Umbilical cord (tissue), 2 donors: ENCODE data around the gene DUS1L. TPM values are rescaled to one million over a fixed set of nuclear protein-coding genes. Genes with fewer than 3 reads are reported as not detected.

Source experiments
- DNase-seq: peaks from one replicate; pipeline ENCODE4 v3.0.0-alpha.2; 2015; ENCODE audit warnings: low spot score
- total RNA-seq: library from RNA; depleted of rRNA; stranded (reverse); fragments of >200 nt; gene quantifications from one replicate; pipeline ENCODE4 v1.2.3, GENCODE V29; 2014; ENCODE audit warnings: low replicate concordance; ENCODE audit not compliant: insufficient read depth

Gene DUS1L
- total RNA-seq, 1 donor from 2014 or later = 83.3 TPM

DNA sequence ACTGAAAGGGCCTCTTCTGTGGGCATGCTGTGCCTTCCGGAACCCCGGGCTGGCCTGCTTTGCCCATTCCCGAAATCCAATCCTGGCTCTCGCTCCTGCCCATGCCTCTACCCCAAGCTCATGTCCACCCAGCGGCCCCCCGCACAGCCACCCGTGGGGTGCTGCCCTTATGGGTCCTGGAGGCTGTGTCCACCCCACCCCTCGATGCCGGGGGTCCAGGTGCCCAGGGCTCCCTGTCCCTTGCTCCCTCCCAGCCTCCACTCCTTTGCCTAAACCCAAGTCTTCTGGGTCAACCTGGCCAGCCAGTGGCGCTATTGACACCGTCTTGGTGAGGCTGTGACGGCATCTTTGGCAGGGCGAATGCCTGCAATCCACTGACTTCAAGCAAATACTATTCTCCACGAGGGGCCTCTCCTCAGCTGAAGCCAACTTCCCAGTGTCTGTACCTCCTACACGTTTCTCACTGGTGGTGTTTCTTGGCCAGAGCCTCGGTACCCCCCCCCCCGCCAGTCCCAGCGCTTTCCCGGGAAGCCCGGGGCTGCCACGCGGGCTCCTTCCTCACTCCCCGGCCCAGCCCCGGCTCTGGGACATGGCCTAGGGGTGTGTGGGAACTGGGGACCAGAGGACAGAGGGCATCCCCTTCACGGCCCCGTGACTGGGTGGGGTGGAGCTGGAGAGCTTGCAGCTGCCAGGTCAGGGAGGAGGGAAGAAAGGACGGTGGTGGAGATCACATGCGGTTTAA lies 12.2 kb upstream of the DUS1L start:
- DNase-seq = no peak

- DNase-seq = no peak
Measured at GRCh38 chr17:82076785-82077591, 11.4 kb upstream of the DUS1L start.

DNA sequence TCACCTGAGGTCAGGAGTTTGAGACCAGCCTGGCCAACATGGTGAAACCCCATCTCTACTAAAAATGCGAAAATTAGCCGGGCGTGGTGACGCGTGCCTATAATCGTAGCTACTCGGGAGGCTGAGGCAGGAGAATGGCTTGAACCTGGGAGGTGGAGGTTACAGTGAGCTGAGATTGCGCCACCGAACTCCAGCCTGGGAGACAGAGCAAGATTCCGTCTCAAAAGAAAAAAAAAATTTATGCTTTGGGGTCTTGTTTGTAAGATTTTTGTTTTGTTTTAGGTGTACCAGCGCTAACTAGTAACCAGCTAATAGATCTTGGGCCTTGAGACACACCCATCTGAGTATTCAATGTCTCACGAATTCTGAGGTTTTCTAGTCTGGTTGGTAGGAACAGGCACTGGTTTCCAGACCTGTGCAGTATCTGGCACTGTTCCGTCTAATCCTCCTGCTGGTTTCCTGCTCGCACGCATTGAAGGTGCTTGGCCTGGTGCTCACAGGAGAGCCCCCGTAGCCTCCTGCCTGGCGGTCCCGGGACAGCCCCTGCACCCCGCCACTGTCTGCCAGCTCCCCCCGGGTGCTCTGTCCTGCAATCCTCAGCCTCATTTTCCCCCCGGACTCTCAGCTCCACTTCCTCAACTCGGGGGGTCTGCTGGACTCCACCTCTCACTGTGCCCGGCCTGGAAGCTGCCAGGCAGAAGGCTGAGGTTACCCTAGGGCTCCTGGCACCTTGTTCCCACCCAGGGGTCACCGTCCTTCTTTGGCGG lies 10.6 kb upstream of the DUS1L start:
- DNase-seq = no peak

GRCh38 chr17:82073446-82073845 lies 7.8 kb upstream of the DUS1L start:
- no peak for DNase-seq

DNA sequence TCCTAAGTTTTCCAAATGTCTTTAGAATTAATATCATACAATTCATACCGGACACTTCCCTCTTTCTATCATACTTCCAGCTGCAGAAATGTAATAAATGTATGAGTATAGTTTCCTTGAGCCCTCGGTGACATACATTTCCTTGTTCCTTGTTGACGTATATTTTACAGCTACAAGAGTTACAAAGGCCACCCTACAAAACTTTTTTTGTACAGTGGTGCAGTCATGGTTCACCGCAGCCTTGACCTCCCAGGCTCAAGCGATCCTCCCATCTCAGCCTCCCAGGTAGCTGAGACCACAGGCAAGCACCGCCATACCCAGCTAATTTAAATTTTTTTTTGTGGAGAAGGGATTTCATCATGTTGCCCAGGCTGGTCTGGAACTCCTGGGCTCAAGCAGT lies 7.2 kb upstream of the DUS1L start:
- DNase-seq = no peak

- DNase-seq = no peak
Measured at GRCh38 chr17:82070611-82071010, 5.0 kb upstream of the DUS1L start.

- no peak for DNase-seq
Measured at GRCh38 chr17:82065193-82065637, 389 bp downstream of the DUS1L start.

DNA sequence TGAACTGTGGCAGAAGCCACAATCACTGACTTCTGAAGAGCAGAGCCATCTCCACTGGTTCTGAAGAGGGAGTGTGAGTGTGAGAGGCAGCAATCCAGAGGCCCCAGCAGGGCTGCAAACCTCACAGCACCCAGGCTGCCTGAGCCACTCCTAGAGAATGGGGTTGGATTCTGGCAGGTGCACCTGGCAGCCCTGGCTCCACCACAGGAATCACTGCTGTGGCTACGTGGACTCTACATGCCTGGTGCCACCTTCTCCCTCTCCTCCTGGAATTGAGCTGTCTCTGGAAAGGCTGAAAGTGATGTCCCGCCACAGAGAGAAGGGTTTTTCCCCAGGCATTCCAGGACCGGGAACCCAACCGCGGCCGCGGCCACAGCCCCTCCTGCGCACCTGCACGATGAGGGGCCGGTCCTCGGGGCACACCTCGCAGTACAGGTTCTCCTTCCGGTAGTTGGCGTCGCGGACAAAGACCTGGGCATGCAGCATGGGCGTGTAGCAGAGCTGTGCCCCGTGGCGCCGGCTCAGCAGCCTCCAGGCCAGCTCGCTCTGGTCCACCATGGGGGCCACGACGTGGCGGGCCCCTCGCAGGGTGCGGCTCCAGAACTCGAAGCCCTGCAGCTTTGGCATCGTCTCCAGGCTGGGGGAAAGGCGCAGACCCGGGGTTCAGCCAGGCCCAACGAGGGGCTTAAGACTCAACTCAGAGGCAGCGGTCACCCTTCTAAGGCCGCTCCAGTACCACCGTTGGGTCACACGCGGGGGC lies 991 bp downstream of the DUS1L start:
- DNase-seq = no peak

DNA sequence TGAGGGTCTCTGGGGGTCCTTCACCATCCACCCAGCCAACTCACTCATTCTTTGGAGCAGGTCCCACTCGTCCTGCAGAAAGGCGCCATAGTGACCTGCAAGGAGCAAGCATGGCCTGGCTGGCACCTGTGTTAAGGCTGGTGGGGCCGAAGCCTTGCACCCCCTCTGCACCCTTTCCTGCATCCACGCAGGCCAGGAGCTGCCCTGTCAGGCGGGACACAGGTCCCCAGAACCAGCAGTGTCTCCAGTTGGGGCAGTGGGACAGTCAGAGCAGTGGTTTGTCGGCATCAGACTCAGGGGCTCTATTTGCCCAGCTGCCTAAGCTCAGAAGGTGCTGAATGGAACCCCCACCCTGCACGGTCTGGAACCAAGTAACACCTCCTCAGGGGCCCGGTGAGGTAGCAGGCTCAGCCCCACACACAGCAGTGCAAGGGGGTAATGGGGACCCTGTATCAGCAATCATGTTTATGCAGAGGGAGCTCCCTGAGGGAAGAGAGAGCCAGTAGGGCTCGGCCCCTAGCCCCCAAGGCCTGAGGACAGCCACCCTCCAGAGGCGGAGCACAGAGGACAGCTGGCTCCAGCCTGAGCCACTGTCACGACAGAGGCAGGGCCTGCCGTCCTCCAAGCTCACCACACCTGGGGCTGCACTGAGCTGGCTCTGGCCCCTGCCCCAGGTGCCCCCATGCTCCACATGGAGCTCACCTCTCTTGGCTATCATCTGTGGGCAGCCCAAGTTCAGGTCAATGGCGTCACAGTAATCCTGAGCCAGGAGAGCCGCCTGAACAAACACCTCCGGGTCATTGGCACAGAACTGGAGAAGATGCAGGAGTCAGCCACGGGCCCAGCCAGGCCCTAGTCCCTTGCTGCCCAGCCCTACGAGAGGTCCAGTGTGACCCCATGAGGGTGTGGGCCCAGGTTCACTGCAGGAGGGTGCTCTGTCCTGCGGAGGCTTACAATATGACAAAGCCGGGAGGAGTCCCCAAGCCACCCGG lies 1.9 kb downstream of the DUS1L start:
- no peak for DNase-seq

DNA sequence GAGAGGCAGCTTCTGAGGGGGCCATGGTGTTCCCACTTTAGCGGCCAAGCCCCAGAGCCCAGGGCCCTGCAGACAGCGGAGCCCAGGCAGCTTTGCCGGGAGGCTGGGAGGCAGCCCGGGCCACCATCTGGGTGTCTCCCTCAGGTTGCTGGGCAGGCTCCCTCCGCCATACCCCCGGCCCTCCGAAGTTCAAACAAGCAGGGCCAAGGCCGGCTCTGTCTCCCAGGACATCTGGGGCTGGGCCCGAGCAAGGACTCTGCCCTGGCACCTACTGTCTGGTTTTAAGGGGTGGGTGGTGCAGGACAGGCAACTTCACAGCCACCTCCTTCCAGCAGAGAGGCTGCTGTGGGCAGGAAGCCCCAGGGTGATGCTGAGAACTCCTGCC lies 2.6 kb downstream of the DUS1L start:
- DNase-seq = no peak

- DNase-seq = no peak
Measured at GRCh38 chr17:82062076-82062983, 3.3 kb downstream of the DUS1L start.

- DNase-seq = no peak
Measured at GRCh38 chr17:82061047-82061925, 4.3 kb downstream of the DUS1L start.

DNA sequence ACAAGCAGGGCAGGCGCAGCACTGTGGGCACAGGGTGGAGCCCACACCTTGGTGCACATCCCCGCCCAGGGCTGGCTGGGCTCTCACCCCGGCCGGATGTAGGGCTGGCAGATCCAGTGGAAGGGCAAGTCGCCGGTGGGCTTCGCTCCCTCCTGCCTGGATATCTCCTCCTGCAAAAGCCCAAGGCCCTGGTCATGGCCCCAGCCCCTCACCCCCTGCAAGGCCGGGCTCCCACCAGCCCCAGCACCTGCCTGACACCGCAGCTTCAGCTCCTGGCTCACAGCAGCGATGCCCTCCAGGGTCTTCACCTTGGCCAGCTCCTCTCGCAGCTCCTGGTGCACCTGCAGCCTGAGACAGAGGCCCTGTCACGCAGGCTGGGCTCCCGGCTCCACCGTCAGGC lies 5.0 kb downstream of the DUS1L start:
- DNase-seq = no peak

- no peak for DNase-seq
Measured at GRCh38 chr17:82060001-82060380, 5.6 kb downstream of the DUS1L start.

- DNase-seq = no peak
Measured at GRCh38 chr17:82059272-82060000, 6.2 kb downstream of the DUS1L start.

DNA sequence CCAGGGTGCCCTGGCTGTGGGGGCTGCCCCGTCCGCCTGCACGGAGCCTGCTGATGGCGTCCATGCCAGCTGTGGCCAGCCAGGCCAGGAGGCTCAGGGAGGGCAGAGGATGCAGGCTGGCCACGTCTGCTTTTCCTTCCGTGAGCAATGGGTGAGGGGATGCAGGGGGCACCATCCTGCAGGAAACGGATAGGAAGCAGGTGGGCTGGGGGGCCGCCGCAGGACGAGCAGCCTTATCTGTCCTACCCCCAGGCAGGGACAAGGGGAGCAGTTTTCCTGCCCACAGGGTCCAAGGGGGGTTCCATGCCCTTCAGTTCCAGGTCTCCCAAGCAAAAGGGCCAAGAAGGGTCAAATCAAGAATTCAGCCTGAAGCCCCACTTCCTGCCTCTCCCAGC lies 6.8 kb downstream of the DUS1L start:
- DNase-seq = no peak

DNA sequence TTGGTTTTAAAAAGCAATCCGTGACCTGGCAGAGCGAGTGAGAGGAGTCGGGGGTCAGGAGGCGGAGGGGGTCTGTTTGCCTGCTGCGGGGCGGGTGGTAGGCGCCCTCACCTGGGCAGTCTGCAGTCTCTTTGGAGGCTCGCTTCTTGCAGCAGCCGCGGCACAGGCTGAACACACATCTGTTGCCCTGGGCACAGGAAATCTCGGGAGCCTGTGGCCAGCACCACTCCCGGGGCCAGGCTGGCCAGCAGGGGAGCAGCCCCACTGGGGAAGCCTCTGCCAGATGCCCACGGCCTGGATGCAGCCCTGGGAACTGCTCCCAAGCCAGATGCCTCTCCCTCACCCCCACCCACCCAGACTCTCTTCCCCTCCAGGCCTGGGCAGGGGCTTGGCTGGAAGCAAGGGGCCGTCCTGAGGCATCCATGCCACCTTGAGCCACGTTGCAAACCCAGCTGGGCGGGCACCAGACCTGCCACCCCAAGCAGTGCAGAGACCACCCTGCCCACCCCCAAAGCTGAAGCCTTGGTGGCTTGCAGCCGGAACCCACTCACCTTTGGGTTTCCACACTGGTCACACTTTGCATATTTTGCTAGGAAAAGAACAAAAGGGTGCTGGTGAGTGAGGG lies 7.3 kb downstream of the DUS1L start:
- no peak for DNase-seq
